ENCODE measurements around the gene LSM6. TPM values are rescaled to one million over a fixed set of nuclear protein-coding genes. Genes with fewer than 3 reads are reported as not detected.

The LSM6 gene
- total and polyA plus RNA-seq, 8 donors, result 1.8 to 93.8 (median 28.7) TPM

- H3K36me3 ChIP-seq, result no peaks in the 10 kb centered on the region
Measured at GRCh38 chr4:146176891-146177290, 1.4 kb downstream of the LSM6 start.

GRCh38 chr4:146178126-146178525, 2.6 kb downstream of the LSM6 start:
- Histone ChIP-seq H3K27ac (no peak overlapping the region), H3K4me3 (no peak overlapping the region), H3K27me3 (no peaks in the 10 kb centered on the region), H3K9me3 (no peaks in the 10 kb centered on the region), H3K4me1 (peaks cover 24 to 70% (median 44%) of the 10 kb centered on the region in 4 donors), H3K36me3 (peaks cover 0 to 6% (median 2%) of the 10 kb centered on the region in 4 donors)
- TF ChIP-seq POLR2AphosphoS5 (IDR thresholded peaks at IDR 0.05) (no peak), POLR2A (IDR thresholded peaks at IDR 0.05) (no peak), CTCF (IDR thresholded peaks at IDR 0.05) (no peak), EP300 (IDR thresholded peaks at IDR 0.05) (no peak)
- intact Hi-C loops (cut with DNase I; ENCODE audit: low total_unique reads), result no loop called here
- DNase-seq, result no peak
- WGBS, 5 donors, result 64 to 79% (median 70%) methylated on average over 8 of the region's 8 CpGs

More at GRCh38 chr4:146176891-146177290, 1.4 kb downstream of the LSM6 start:
- no peaks in the 10 kb centered on the region for H3K9me3 ChIP-seq
- intact Hi-C loops (cut with DNase I; ENCODE audit: low total_unique reads), result no loop called here
- H3K27ac ChIP-seq, result peak overlapping the region in 1 of 5 donors; percentile 97
- no peak for TF ChIP-seq EP300 (IDR thresholded peaks at IDR 0.05)
- TF ChIP-seq POLR2A (IDR thresholded peaks at IDR 0.05), result no peak
- TF ChIP-seq POLR2AphosphoS5 (IDR thresholded peaks at IDR 0.05), result no peak
- no peak for TF ChIP-seq CTCF (IDR thresholded peaks at IDR 0.05)
- WGBS, 5 donors, result 57 to 73% (median 68%) methylated on average over 2 of the region's 2 CpGs
- peak overlapping the region; percentile 72 to 89 (median 84) for H3K4me3 ChIP-seq
- H3K4me1 ChIP-seq, result peaks cover 24 to 62% (median 40%) of the 10 kb centered on the region in 4 donors
- peak in 1 of 2 donors; percentile 12 for DNase-seq
- no peaks in the 10 kb centered on the region for H3K27me3 ChIP-seq

GRCh38 chr4:146179784-146180370, 4.4 kb downstream of the LSM6 start:
- Histone ChIP-seq H3K27ac (peak overlapping the region in 2 of 5 donors; percentile 5 to 15), H3K27me3 (no peaks in the 10 kb centered on the region), H3K4me3 (no peak overlapping the region), H3K9me3 (no peaks in the 10 kb centered on the region), H3K36me3 (peaks cover 5 to 20% (median 19%) of the 10 kb centered on the region in 4 donors), H3K4me1 (peaks cover 24 to 70% (median 44%) of the 10 kb centered on the region in 4 donors)
- TF ChIP-seq EP300 (IDR thresholded peaks at IDR 0.05) (no peak), POLR2A (IDR thresholded peaks at IDR 0.05) (no peak), POLR2AphosphoS5 (IDR thresholded peaks at IDR 0.05) (no peak), CTCF (IDR thresholded peaks at IDR 0.05) (no peak)
- intact Hi-C loops (cut with DNase I; ENCODE audit: low total_unique reads), result no loop called here
- DNase-seq, result peak in 1 of 2 donors; percentile 10
- 24 to 44% (median 29%) methylated on average over 7 of the region's 7 CpGs for WGBS, 5 donors

GRCh38 chr4:146182443-146182842, 6.9 kb downstream of the LSM6 start:
- Histone ChIP-seq H3K27me3 (no peaks in the 10 kb centered on the region), H3K4me1 (peaks cover 18 to 52% (median 32%) of the 10 kb centered on the region in 4 donors), H3K9me3 (no peaks in the 10 kb centered on the region), H3K36me3 (peaks cover 5 to 44% (median 39%) of the 10 kb centered on the region in 4 donors), H3K27ac (no peak overlapping the region), H3K4me3 (no peak overlapping the region)
- 79 to 96% (median 88%) methylated on average over 3 of the region's 3 CpGs for WGBS, 5 donors
- no peak for DNase-seq
- intact Hi-C loops (cut with DNase I; ENCODE audit: low total_unique reads), result no loop called here
- TF ChIP-seq POLR2A (IDR thresholded peaks at IDR 0.05), result no peak
- no peak for TF ChIP-seq EP300 (IDR thresholded peaks at IDR 0.05)
- TF ChIP-seq POLR2AphosphoS5 (IDR thresholded peaks at IDR 0.05), result peak in 1 of 3 donors; percentile 12
- TF ChIP-seq CTCF (IDR thresholded peaks at IDR 0.05), result no peak

All from stomach (tissue), 9 donors.